ENCODE measurements around the gene PLCZ1. TPM values are rescaled to one million over a fixed set of nuclear protein-coding genes. Genes with fewer than 3 reads are reported as not detected.

The PLCZ1 gene
- total RNA-seq, 2 experiments from 2014 or later, result not detected

- ChIA-PET CTCF (no interaction called here), POLR2A (no interaction called here)
- no peak for DNase-seq
- Mint-ChIP-seq H3K36me3 (no peaks in the 10 kb centered on the region), H3K4me1 (ENCODE audit: low read depth) (no peaks in the 10 kb centered on the region), H3K4me3 (no peak overlapping the region), H3K27me3 (no peaks in the 10 kb centered on the region), H3K9me3 (no peaks in the 10 kb centered on the region), H3K27ac (no peak overlapping the region)
- intact Hi-C loops (cut with micrococcal nuclease), result no loop called here
Observed at GRCh38 chr12:18747895-18748294, 10.1 kb upstream of the PLCZ1 start.

GRCh38 chr12:18731156-18731555, 6.7 kb downstream of the PLCZ1 start:
- no peaks in the 10 kb centered on the region for H3K36me3 Mint-ChIP-seq
- no peak overlapping the region for H3K4me3 Mint-ChIP-seq
- CTCF ChIA-PET, result no interaction called here
- H3K4me1 Mint-ChIP-seq (ENCODE audit: low read depth), result no peaks in the 10 kb centered on the region
- intact Hi-C loops (cut with micrococcal nuclease), result no loop called here
- POLR2A ChIA-PET, result no interaction called here
- no peaks in the 10 kb centered on the region for H3K27me3 Mint-ChIP-seq
- no peak overlapping the region for H3K27ac Mint-ChIP-seq
- DNase-seq, result no peak
- peaks cover 7% of the 10 kb centered on the region for H3K9me3 Mint-ChIP-seq

GRCh38 chr12:18723752-18724151, 14.1 kb downstream of the PLCZ1 start:
- DNase-seq, result no peak
- H3K27me3 Mint-ChIP-seq, result no peaks in the 10 kb centered on the region
- ChIA-PET CTCF (no interaction called here), POLR2A (no interaction called here)
- H3K4me3 Mint-ChIP-seq, result no peak overlapping the region
- no peaks in the 10 kb centered on the region for H3K36me3 Mint-ChIP-seq
- H3K27ac Mint-ChIP-seq, result no peak overlapping the region
- no peaks in the 10 kb centered on the region for H3K9me3 Mint-ChIP-seq
- intact Hi-C loops (cut with micrococcal nuclease), result no loop called here
- H3K4me1 Mint-ChIP-seq (ENCODE audit: low read depth), result no peaks in the 10 kb centered on the region

- no peaks in the 10 kb centered on the region for H3K27me3 Mint-ChIP-seq
- ChIA-PET POLR2A (no interaction called here), CTCF (interaction anchor here (0.6 kb wide), 1 partner anchor 84 kb away, joined by 3 read pairs; no protein-coding TSS in a partner anchor)
- no peaks in the 10 kb centered on the region for H3K36me3 Mint-ChIP-seq
- H3K9me3 Mint-ChIP-seq, result no peaks in the 10 kb centered on the region
- H3K4me1 Mint-ChIP-seq (ENCODE audit: low read depth), result no peaks in the 10 kb centered on the region
- no peak overlapping the region for H3K27ac Mint-ChIP-seq
- H3K4me3 Mint-ChIP-seq, result no peak overlapping the region
- DNase-seq, result no peak
- intact Hi-C loops (cut with micrococcal nuclease), result no loop called here
Observed at GRCh38 chr12:18721452-18721851, 16.4 kb downstream of the PLCZ1 start.

- H3K4me1 Mint-ChIP-seq (ENCODE audit: low read depth), result no peaks in the 10 kb centered on the region
- intact Hi-C loops (cut with micrococcal nuclease), result no loop called here
- no peak overlapping the region for H3K27ac Mint-ChIP-seq
- H3K9me3 Mint-ChIP-seq, result no peaks in the 10 kb centered on the region
- CTCF ChIA-PET, result no interaction called here
- no peak overlapping the region for H3K4me3 Mint-ChIP-seq
- H3K27me3 Mint-ChIP-seq, result no peaks in the 10 kb centered on the region
- H3K36me3 Mint-ChIP-seq, result no peaks in the 10 kb centered on the region
- POLR2A ChIA-PET, result no interaction called here
- DNase-seq, result no peak
Observed at GRCh38 chr12:18720690-18721089, 17.1 kb downstream of the PLCZ1 start.

GRCh38 chr12:18719922-18720510, 17.8 kb downstream of the PLCZ1 start:
- ChIA-PET POLR2A (no interaction called here), CTCF (no interaction called here)
- H3K4me1 Mint-ChIP-seq (ENCODE audit: low read depth), result no peaks in the 10 kb centered on the region
- no peak for DNase-seq
- no peaks in the 10 kb centered on the region for H3K9me3 Mint-ChIP-seq
- intact Hi-C loops (cut with micrococcal nuclease), result no loop called here
- H3K27me3 Mint-ChIP-seq, result no peaks in the 10 kb centered on the region
- no peak overlapping the region for H3K27ac Mint-ChIP-seq
- no peaks in the 10 kb centered on the region for H3K36me3 Mint-ChIP-seq
- no peak overlapping the region for H3K4me3 Mint-ChIP-seq

- no peaks in the 10 kb centered on the region for H3K27me3 Mint-ChIP-seq
- POLR2A ChIA-PET, result no interaction called here
- H3K9me3 Mint-ChIP-seq, result no peaks in the 10 kb centered on the region
- CTCF ChIA-PET, result no interaction called here
- no peak overlapping the region for H3K27ac Mint-ChIP-seq
- no peaks in the 10 kb centered on the region for H3K36me3 Mint-ChIP-seq
- intact Hi-C loops (cut with micrococcal nuclease), result no loop called here
- DNase-seq, result no peak
- H3K4me3 Mint-ChIP-seq, result no peak overlapping the region
- no peaks in the 10 kb centered on the region for H3K4me1 Mint-ChIP-seq (ENCODE audit: low read depth)
Observed at GRCh38 chr12:18718462-18718861, 19.4 kb downstream of the PLCZ1 start.

- intact Hi-C loops (cut with micrococcal nuclease), result no loop called here
- no peak for DNase-seq
- POLR2A ChIA-PET, result no interaction called here
- no peaks in the 10 kb centered on the region for H3K36me3 Mint-ChIP-seq
- no peaks in the 10 kb centered on the region for H3K9me3 Mint-ChIP-seq
- H3K4me3 Mint-ChIP-seq, result no peak overlapping the region
- H3K27ac Mint-ChIP-seq, result no peak overlapping the region
- H3K27me3 Mint-ChIP-seq, result no peaks in the 10 kb centered on the region
- no peaks in the 10 kb centered on the region for H3K4me1 Mint-ChIP-seq (ENCODE audit: low read depth)
- CTCF ChIA-PET, result no interaction called here
Observed at GRCh38 chr12:18716236-18716635, 21.6 kb downstream of the PLCZ1 start.

GRCh38 chr12:18706798-18707197, 31.0 kb downstream of the PLCZ1 start:
- intact Hi-C loops (cut with micrococcal nuclease), result no loop called here
- DNase-seq, result no peak
- H3K27me3 Mint-ChIP-seq, result no peaks in the 10 kb centered on the region
- no peaks in the 10 kb centered on the region for H3K36me3 Mint-ChIP-seq
- H3K4me1 Mint-ChIP-seq (ENCODE audit: low read depth), result no peaks in the 10 kb centered on the region
- POLR2A ChIA-PET, result no interaction called here
- H3K27ac Mint-ChIP-seq, result no peak overlapping the region
- CTCF ChIA-PET, result no interaction called here
- peaks cover 18% of the 10 kb centered on the region for H3K9me3 Mint-ChIP-seq
- no peak overlapping the region for H3K4me3 Mint-ChIP-seq

- Mint-ChIP-seq H3K27ac (no peak overlapping the region), H3K36me3 (no peaks in the 10 kb centered on the region), H3K4me3 (no peak overlapping the region), H3K9me3 (peaks cover 11% of the 10 kb centered on the region), H3K4me1 (ENCODE audit: low read depth) (no peaks in the 10 kb centered on the region), H3K27me3 (no peaks in the 10 kb centered on the region)
- intact Hi-C loops (cut with micrococcal nuclease), result no loop called here
- CTCF ChIA-PET, result no interaction called here
- DNase-seq, result no peak
- POLR2A ChIA-PET, result no interaction called here
Observed at GRCh38 chr12:18703911-18704310, 33.9 kb downstream of the PLCZ1 start.

- no peaks in the 10 kb centered on the region for H3K36me3 Mint-ChIP-seq
- intact Hi-C loops (cut with micrococcal nuclease), result no loop called here
- H3K27ac Mint-ChIP-seq, result no peak overlapping the region
- DNase-seq, result no peak
- H3K27me3 Mint-ChIP-seq, result no peaks in the 10 kb centered on the region
- no peaks in the 10 kb centered on the region for H3K4me1 Mint-ChIP-seq (ENCODE audit: low read depth)
- ChIA-PET POLR2A (no interaction called here), CTCF (no interaction called here)
- peaks cover 11% of the 10 kb centered on the region for H3K9me3 Mint-ChIP-seq
- no peak overlapping the region for H3K4me3 Mint-ChIP-seq
Observed at GRCh38 chr12:18703321-18703720, 34.5 kb downstream of the PLCZ1 start.

- H3K4me3 Mint-ChIP-seq, result no peak overlapping the region
- H3K4me1 Mint-ChIP-seq (ENCODE audit: low read depth), result no peaks in the 10 kb centered on the region
- no peak for DNase-seq
- no peak overlapping the region for H3K27ac Mint-ChIP-seq
- peaks cover 2% of the 10 kb centered on the region for H3K9me3 Mint-ChIP-seq
- ChIA-PET CTCF (no interaction called here), POLR2A (no interaction called here)
- no peaks in the 10 kb centered on the region for H3K36me3 Mint-ChIP-seq
- H3K27me3 Mint-ChIP-seq, result no peaks in the 10 kb centered on the region
- intact Hi-C loops (cut with micrococcal nuclease), result no loop called here
Observed at GRCh38 chr12:18700271-18700670, 37.5 kb downstream of the PLCZ1 start.

GRCh38 chr12:18696971-18697602, 40.7 kb downstream of the PLCZ1 start:
- DNase-seq, result no peak
- ChIA-PET CTCF (no interaction called here), POLR2A (no interaction called here)
- no peak overlapping the region for H3K4me3 Mint-ChIP-seq
- no peaks in the 10 kb centered on the region for H3K4me1 Mint-ChIP-seq (ENCODE audit: low read depth)
- no peaks in the 10 kb centered on the region for H3K36me3 Mint-ChIP-seq
- H3K27me3 Mint-ChIP-seq, result no peaks in the 10 kb centered on the region
- no peaks in the 10 kb centered on the region for H3K9me3 Mint-ChIP-seq
- intact Hi-C loops (cut with micrococcal nuclease), result no loop called here
- H3K27ac Mint-ChIP-seq, result no peak overlapping the region
